ENCODE results near the gene P3R3URF.

P3R3URF gene

GRCh38 chr1:46199233-46199749, 23.0 kb upstream of the P3R3URF start:
- Histone ChIP-seq H4K91ac (ENCODE audit: low read depth, low read length) (no peak overlapping the region), H3K36me3 (ENCODE audit: control insufficient read depth in 1 of 2, insufficient read depth in 2 of 2, low read length in 2 of 2) (peaks cover 10 to 13% of the 10 kb centered on the region in 2 experiments), H4K12ac (ENCODE audit: low read depth, low read length) (no peak overlapping the region), H4K8ac (ENCODE audit: low read depth, low read length) (no peak overlapping the region), H2BK5ac (ENCODE audit: low read depth, low read length, poor library complexity) (no peak overlapping the region), H3K18ac (ENCODE audit: low read length) (no peak overlapping the region), H3K4ac (ENCODE audit: low read depth, low read length) (no peak overlapping the region), H3K9ac (ENCODE audit: low read length) (no peak overlapping the region), H3K14ac (ENCODE audit: low read length) (no peak overlapping the region), H2BK120ac (ENCODE audit: insufficient read depth, low read length, poor library complexity) (no peak overlapping the region), H3K4me1 (ENCODE audit: control insufficient read depth in 1 of 2, insufficient read depth in 2 of 2, low read length in 2 of 2) (peaks cover 5 to 8% of the 10 kb centered on the region in 2 experiments), H3K27ac (ENCODE audit: low read depth, low read length) (no peak overlapping the region), H3K23ac (ENCODE audit: low read length) (no peak overlapping the region), H3K79me1 (ENCODE audit: low read length) (peaks cover 14% of the 10 kb centered on the region), H3K4me2 (ENCODE audit: low read length) (no peak overlapping the region), H2BK12ac (ENCODE audit: low read length) (no peak overlapping the region), H2AFZ (ENCODE audit: insufficient read depth, low read length, poor library complexity) (no peak overlapping the region), H3K27me3 (ENCODE audit: insufficient read depth, low read length) (no peaks in the 10 kb centered on the region), H2AK5ac (ENCODE audit: low read length) (no peak overlapping the region), H3K9me3 (ENCODE audit: insufficient read depth, low read depth, low read length) (no peaks in the 10 kb centered on the region), H3K79me2 (ENCODE audit: control insufficient read depth, insufficient read depth, low read length, poor library complexity) (peaks cover 12% of the 10 kb centered on the region), H3K4me3 (ENCODE audit: low read depth, low read length) (no peak overlapping the region)
- no CpG with 5 or more reads among the region's 3 CpGs for WGBS (ENCODE audit: extremely low coverage, insufficient coverage, insufficient read length)
- no peak for DNase-seq

GRCh38 chr1:46197964-46198811, 21.9 kb upstream of the P3R3URF start, which contains the start of gene POMGNT1:
POMGNT1 (minus strand) TSS chr1:46198434; CDS start chr1:46197821, 613 bp downstream.
- peak within 1 kb of the TSS; percentile 95 for H3K14ac ChIP-seq (ENCODE audit: low read length)
- H2BK5ac ChIP-seq (ENCODE audit: low read depth, low read length, poor library complexity): peak within 1 kb of the TSS; percentile 43
- peaks cover 5 to 8% of the 10 kb centered on the region in 2 experiments for H3K4me1 ChIP-seq (ENCODE audit: control insufficient read depth in 1 of 2, insufficient read depth in 2 of 2, low read length in 2 of 2)
- peak within 1 kb of the TSS; percentile 93 for H2AK5ac ChIP-seq (ENCODE audit: low read length)
- H3K4me2 ChIP-seq (ENCODE audit: low read length): peak within 1 kb of the TSS; percentile 94
- peaks cover 9% of the 10 kb centered on the region for H3K79me2 ChIP-seq (ENCODE audit: control insufficient read depth, insufficient read depth, low read length, poor library complexity)
- H2AFZ ChIP-seq (ENCODE audit: insufficient read depth, low read length, poor library complexity): peak within 1 kb of the TSS; percentile 80
- H4K12ac ChIP-seq (ENCODE audit: low read depth, low read length): peak within 1 kb of the TSS; percentile 92
- H3K27me3 ChIP-seq (ENCODE audit: insufficient read depth, low read length): no peaks in the 10 kb centered on the region
- H3K9ac ChIP-seq (ENCODE audit: low read length): peak within 1 kb of the TSS; percentile 99
- H3K9me3 ChIP-seq (ENCODE audit: insufficient read depth, low read depth, low read length): peaks cover 3% of the 10 kb centered on the region
- no peak within 1 kb of the TSS for H3K23ac ChIP-seq (ENCODE audit: low read length)
- H4K91ac ChIP-seq (ENCODE audit: low read depth, low read length): peak within 1 kb of the TSS; percentile 90
- peak within 1 kb of the TSS; percentile 78 for H3K4ac ChIP-seq (ENCODE audit: low read depth, low read length)
- DNase-seq: peak; percentile 37 to 70
- peak within 1 kb of the TSS; percentile 25 for H2BK12ac ChIP-seq (ENCODE audit: low read length)
- peak within 1 kb of the TSS; percentile 69 for H2BK120ac ChIP-seq (ENCODE audit: insufficient read depth, low read length, poor library complexity)
- H3K4me3 ChIP-seq (ENCODE audit: low read depth, low read length): peak within 1 kb of the TSS; percentile 94
- H3K36me3 ChIP-seq (ENCODE audit: control insufficient read depth in 1 of 2, insufficient read depth in 2 of 2, low read length in 2 of 2): peaks cover 21 to 24% of the 10 kb centered on the region in 2 experiments
- peak within 1 kb of the TSS; percentile 67 for H3K27ac ChIP-seq (ENCODE audit: low read depth, low read length)
- H3K18ac ChIP-seq (ENCODE audit: low read length): peak within 1 kb of the TSS; percentile 83
- peak within 1 kb of the TSS; percentile 95 for H4K8ac ChIP-seq (ENCODE audit: low read depth, low read length)
- peaks cover 10% of the 10 kb centered on the region for H3K79me1 ChIP-seq (ENCODE audit: low read length)
- WGBS (ENCODE audit: extremely low coverage, insufficient coverage, insufficient read length): no CpG with 5 or more reads among the region's 67 CpGs

- peak overlapping the region; percentile 24 for H2BK5ac ChIP-seq (ENCODE audit: low read depth, low read length, poor library complexity)
- no CpG with 5 or more reads among the region's 9 CpGs for WGBS (ENCODE audit: extremely low coverage, insufficient coverage, insufficient read length)
These were observed 21.3 kb upstream of the P3R3URF start for GRCh38 chr1:46197560-46197963.

GRCh38 chr1:46196609-46197008, 20.3 kb upstream of the P3R3URF start:
- Histone ChIP-seq H3K9me3 (ENCODE audit: insufficient read depth, low read depth, low read length) (peaks cover 5% of the 10 kb centered on the region), H2BK5ac (ENCODE audit: low read depth, low read length, poor library complexity) (no peak overlapping the region), H3K27me3 (ENCODE audit: insufficient read depth, low read length) (no peaks in the 10 kb centered on the region), H4K91ac (ENCODE audit: low read depth, low read length) (no peak overlapping the region), H3K27ac (ENCODE audit: low read depth, low read length) (no peak overlapping the region), H3K4ac (ENCODE audit: low read depth, low read length) (no peak overlapping the region), H3K36me3 (ENCODE audit: control insufficient read depth in 1 of 2, insufficient read depth in 2 of 2, low read length in 2 of 2) (peaks cover 33 to 39% of the 10 kb centered on the region in 2 experiments), H3K4me2 (ENCODE audit: low read length) (no peak overlapping the region), H3K9ac (ENCODE audit: low read length) (no peak overlapping the region), H3K4me1 (ENCODE audit: control insufficient read depth in 1 of 2, insufficient read depth in 2 of 2, low read length in 2 of 2) (peaks cover 5 to 8% of the 10 kb centered on the region in 2 experiments), H2BK120ac (ENCODE audit: insufficient read depth, low read length, poor library complexity) (no peak overlapping the region), H2AK5ac (ENCODE audit: low read length) (no peak overlapping the region), H3K79me1 (ENCODE audit: low read length) (peaks cover 10% of the 10 kb centered on the region), H3K79me2 (ENCODE audit: control insufficient read depth, insufficient read depth, low read length, poor library complexity) (peaks cover 9% of the 10 kb centered on the region), H3K14ac (ENCODE audit: low read length) (no peak overlapping the region), H4K12ac (ENCODE audit: low read depth, low read length) (no peak overlapping the region), H4K8ac (ENCODE audit: low read depth, low read length) (no peak overlapping the region), H3K23ac (ENCODE audit: low read length) (no peak overlapping the region), H3K4me3 (ENCODE audit: low read depth, low read length) (no peak overlapping the region), H3K18ac (ENCODE audit: low read length) (no peak overlapping the region), H2BK12ac (ENCODE audit: low read length) (no peak overlapping the region), H2AFZ (ENCODE audit: insufficient read depth, low read length, poor library complexity) (no peak overlapping the region)
- no CpG with 5 or more reads among the region's 9 CpGs for WGBS (ENCODE audit: extremely low coverage, insufficient coverage, insufficient read length)
- no peak for DNase-seq

More at GRCh38 chr1:46197560-46197963, 21.3 kb upstream of the P3R3URF start:
- Histone ChIP-seq H3K79me2 (ENCODE audit: control insufficient read depth, insufficient read depth, low read length, poor library complexity) (peaks cover 9% of the 10 kb centered on the region), H2AK5ac (ENCODE audit: low read length) (peak overlapping the region; percentile 92), H3K27me3 (ENCODE audit: insufficient read depth, low read length) (no peaks in the 10 kb centered on the region), H3K4me2 (ENCODE audit: low read length) (peak overlapping the region; percentile 94), H3K4me3 (ENCODE audit: low read depth, low read length) (peak overlapping the region; percentile 94), H2BK120ac (ENCODE audit: insufficient read depth, low read length, poor library complexity) (peak overlapping the region; percentile 33), H4K8ac (ENCODE audit: low read depth, low read length) (peak overlapping the region; percentile 86), H3K23ac (ENCODE audit: low read length) (no peak overlapping the region), H3K9me3 (ENCODE audit: insufficient read depth, low read depth, low read length) (peaks cover 3% of the 10 kb centered on the region), H3K4me1 (ENCODE audit: control insufficient read depth in 1 of 2, insufficient read depth in 2 of 2, low read length in 2 of 2) (peaks cover 5 to 8% of the 10 kb centered on the region in 2 experiments), H3K27ac (ENCODE audit: low read depth, low read length) (peak overlapping the region; percentile 67), H3K9ac (ENCODE audit: low read length) (peak overlapping the region; percentile 99), H4K12ac (ENCODE audit: low read depth, low read length) (peak overlapping the region; percentile 92), H3K18ac (ENCODE audit: low read length) (peak overlapping the region; percentile 31), H3K36me3 (ENCODE audit: control insufficient read depth in 1 of 2, insufficient read depth in 2 of 2, low read length in 2 of 2) (peaks cover 26 to 30% of the 10 kb centered on the region in 2 experiments), H3K4ac (ENCODE audit: low read depth, low read length) (peak overlapping the region; percentile 8), H2AFZ (ENCODE audit: insufficient read depth, low read length, poor library complexity) (peak overlapping the region; percentile 62), H2BK12ac (ENCODE audit: low read length) (peak overlapping the region; percentile 25), H4K91ac (ENCODE audit: low read depth, low read length) (peak overlapping the region; percentile 49), H3K14ac (ENCODE audit: low read length) (peak overlapping the region; percentile 58), H3K79me1 (ENCODE audit: low read length) (peaks cover 10% of the 10 kb centered on the region)
- DNase-seq: no peak
